Liver (tissue), 3 donors: Measurements from ENCODE around the gene MS4A8.

Experiments used
- FOXA1 ChIP-seq: IDR thresholded peaks from 2 replicates; pipeline ENCODE4 v1.6.1; 2016; ENCODE audit warnings: antibody characterized with exemption
- JUND ChIP-seq, 2 donors: IDR thresholded peaks; 2 replicates each; pipeline ENCODE4 v1.6.1; 2016; ENCODE audit warnings: antibody characterized with exemption in 2 of 2
- YY1 ChIP-seq: IDR thresholded peaks from 2 replicates; pipeline ENCODE4 v1.6.1; 2016; ENCODE audit warnings: antibody characterized with exemption, mild to moderate bottlenecking
- TF ChIP-seq, protein P1 (sequence below): fragments of 150-350 bp; IDR thresholded peaks from 2 replicates; pipeline ENCODE4 v1.5.1; 2017; ENCODE audit warnings: improper control_type of control experiment, low read depth, low read length; ENCODE audit not compliant: missing input control
- TF ChIP-seq, protein P2 (sequence below): IDR thresholded peaks from 2 replicates; pipeline ENCODE4 v1.6.1; 2016; ENCODE audit warnings: antibody characterized with exemption, mild to moderate bottlenecking
- donor health status: healthy.
- donor health status: healthy.

DNA sequence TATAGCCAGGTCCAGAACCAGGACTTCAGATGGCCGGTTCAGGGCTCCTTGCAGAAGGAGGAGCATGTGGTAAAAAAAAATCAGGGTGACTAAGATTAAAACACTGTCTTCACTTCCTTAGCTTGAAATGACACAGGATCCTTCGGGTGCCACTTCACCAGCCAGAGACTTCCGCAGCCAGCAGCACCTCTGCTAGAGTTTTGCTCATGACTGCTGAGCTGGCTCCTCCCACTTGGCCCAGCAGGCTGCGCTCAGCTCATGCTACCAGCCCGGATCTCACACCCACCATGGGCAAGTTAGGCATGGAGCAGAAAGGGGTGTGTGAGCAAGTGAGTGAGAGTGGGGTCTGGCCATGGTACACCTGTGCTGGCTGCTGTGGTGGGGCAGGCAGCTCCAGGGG, 18.5 kb downstream of the MS4A8 start:
- TF ChIP-seq, protein P1, sequence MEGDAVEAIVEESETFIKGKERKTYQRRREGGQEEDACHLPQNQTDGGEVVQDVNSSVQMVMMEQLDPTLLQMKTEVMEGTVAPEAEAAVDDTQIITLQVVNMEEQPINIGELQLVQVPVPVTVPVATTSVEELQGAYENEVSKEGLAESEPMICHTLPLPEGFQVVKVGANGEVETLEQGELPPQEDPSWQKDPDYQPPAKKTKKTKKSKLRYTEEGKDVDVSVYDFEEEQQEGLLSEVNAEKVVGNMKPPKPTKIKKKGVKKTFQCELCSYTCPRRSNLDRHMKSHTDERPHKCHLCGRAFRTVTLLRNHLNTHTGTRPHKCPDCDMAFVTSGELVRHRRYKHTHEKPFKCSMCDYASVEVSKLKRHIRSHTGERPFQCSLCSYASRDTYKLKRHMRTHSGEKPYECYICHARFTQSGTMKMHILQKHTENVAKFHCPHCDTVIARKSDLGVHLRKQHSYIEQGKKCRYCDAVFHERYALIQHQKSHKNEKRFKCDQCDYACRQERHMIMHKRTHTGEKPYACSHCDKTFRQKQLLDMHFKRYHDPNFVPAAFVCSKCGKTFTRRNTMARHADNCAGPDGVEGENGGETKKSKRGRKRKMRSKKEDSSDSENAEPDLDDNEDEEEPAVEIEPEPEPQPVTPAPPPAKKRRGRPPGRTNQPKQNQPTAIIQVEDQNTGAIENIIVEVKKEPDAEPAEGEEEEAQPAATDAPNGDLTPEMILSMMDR = no peak
- TF ChIP-seq, protein P2, sequence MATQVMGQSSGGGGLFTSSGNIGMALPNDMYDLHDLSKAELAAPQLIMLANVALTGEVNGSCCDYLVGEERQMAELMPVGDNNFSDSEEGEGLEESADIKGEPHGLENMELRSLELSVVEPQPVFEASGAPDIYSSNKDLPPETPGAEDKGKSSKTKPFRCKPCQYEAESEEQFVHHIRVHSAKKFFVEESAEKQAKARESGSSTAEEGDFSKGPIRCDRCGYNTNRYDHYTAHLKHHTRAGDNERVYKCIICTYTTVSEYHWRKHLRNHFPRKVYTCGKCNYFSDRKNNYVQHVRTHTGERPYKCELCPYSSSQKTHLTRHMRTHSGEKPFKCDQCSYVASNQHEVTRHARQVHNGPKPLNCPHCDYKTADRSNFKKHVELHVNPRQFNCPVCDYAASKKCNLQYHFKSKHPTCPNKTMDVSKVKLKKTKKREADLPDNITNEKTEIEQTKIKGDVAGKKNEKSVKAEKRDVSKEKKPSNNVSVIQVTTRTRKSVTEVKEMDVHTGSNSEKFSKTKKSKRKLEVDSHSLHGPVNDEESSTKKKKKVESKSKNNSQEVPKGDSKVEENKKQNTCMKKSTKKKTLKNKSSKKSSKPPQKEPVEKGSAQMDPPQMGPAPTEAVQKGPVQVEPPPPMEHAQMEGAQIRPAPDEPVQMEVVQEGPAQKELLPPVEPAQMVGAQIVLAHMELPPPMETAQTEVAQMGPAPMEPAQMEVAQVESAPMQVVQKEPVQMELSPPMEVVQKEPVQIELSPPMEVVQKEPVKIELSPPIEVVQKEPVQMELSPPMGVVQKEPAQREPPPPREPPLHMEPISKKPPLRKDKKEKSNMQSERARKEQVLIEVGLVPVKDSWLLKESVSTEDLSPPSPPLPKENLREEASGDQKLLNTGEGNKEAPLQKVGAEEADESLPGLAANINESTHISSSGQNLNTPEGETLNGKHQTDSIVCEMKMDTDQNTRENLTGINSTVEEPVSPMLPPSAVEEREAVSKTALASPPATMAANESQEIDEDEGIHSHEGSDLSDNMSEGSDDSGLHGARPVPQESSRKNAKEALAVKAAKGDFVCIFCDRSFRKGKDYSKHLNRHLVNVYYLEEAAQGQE = no peak
- TF ChIP-seq YY1 (no peak), FOXA1 (no peak), JUND (IDR thresholded peaks at IDR 0.05) (no peak)
